Smooth muscle cell of the umbilical artery (primary cell): ENCODE results near the gene SIK2. TPM values are rescaled to one million over a fixed set of nuclear protein-coding genes. Genes with fewer than 3 reads are reported as not detected.

Experiments
- total RNA-seq: library from RNA; depleted of rRNA; stranded (reverse); fragments of >200 nt; gene quantifications from 2 replicates; pipeline ENCODE4 v1.2.3, GENCODE V29; 2014

SIK2 gene
- 8.6 and 8.9 TPM in 2 replicates for total RNA-seq

DNA sequence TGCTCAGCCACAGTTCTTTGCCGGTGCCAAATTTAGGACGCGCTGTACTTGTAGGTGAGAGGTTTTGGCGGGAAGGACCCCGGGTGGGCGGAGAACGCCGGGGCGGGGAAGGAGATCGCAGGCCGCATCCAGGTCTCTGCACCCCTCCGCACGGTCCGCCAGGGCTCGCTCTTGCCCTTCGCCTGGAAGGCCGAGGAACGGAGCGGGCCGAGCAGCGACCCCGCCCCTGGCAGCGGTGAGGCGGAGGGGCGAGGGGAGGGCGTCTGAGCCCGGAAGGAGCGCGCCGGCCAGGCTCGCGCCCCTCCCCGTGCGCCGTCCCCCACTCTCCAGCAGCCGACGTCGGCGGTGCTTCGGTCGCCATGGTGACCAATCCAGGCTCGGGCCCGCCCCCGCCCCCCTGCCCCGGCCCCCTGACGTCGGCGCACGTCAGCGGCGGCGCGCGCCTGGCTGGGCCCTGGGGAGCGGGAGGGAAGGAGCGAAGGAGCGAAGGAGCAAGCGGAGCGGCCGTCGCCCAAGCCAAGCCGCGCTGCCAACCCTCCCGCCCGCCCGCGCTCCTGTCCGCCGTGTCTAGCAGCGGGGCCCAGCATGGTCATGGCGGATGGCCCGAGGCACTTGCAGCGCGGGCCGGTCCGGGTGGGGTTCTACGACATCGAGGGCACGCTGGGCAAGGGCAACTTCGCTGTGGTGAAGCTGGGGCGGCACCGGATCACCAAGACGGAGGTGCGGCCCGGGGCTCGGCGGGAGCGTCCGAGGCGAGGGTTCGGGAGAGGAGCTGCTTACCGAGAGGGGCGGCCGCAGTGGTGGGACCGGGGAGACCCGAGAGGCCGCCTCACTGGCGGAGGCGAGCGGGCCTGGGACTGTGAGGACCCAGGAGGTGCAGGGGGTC lies at the start of gene SIK2:
TSS of gene SIK2 (plus strand) at position 471 of the 886 bp plus-strand sequence. CDS start at position 586, 115 bp downstream.

DNA sequence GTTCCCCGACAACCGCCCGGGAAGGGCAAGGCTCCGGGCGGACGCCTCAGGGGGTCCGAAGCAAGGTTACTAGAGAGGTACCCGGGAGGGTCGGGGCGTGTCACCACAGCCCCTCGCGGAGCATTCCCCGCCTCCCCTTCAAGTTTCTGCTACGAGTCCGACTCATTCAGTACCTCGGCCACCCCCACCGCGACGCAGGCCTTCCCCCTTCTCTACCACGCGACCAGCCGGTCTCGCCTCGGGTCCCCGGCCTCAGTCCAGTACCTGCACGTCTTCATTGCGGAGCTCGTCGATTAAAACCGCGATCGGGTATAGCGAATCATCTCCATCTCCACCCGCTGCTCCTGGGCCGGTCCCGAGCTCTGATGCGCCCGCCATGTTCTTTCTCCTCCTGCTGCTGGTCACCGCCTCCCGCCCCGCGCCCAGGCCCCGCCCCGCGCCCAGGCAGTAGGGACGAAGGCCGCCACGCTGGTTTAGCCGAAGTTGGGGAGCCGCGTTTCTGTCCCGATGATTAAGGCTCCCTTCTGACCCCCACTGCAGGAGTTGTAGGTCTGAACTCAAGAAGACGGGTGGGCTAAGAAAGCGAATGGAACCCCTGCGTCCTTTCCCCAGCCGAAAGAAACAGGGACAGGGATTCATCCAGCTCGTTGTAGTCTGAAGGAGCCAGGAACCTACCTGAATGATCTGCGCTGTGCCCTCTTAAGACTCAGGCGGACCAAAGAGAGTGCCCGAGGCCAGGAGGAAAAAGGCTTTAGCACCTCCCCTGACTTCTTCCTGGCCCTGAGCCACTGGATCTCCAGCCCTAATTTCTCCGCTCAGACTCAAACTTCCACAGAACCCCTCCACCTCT lies 164.0 kb downstream of the SIK2 start, which contains the start of gene PPP2R1B:
TSS of gene PPP2R1B (minus strand) at position 406 of the 850 bp plus-strand sequence. CDS start at position 378, 28 bp downstream.

Other genes with a start within 250 kb of the SIK2 start
- not detected in 2 replicates for gene POU2AF1, start 223.2 kb upstream of the SIK2 start, total RNA-seq
- gene BTG4, start 90.1 kb upstream of the SIK2 start, total RNA-seq: not detected in 2 replicates
- not detected in 2 replicates for gene HOATZ, start 87.7 kb upstream of the SIK2 start, total RNA-seq
- gene LAYN, start 61.7 kb upstream of the SIK2 start, total RNA-seq: 34.4 and 42.8 TPM in 2 replicates
- 29.7 and 40.3 TPM in 2 replicates for gene PPP2R1B, start 163.9 kb downstream of the SIK2 start, total RNA-seq